Osteocyte (in vitro differentiated cells): ENCODE results near the gene ATP8A2. TPM values are rescaled to one million over a fixed set of nuclear protein-coding genes. Genes with fewer than 3 reads are reported as not detected.

Source experiments
- DNase-seq: peaks from one replicate; pipeline ENCODE4 v3.0.0; 2021; ENCODE audit warnings: mixed read lengths; ENCODE audit not compliant: unreplicated experiment; ENCODE audit errors: extremely low spot score
- H3K27ac Mint-ChIP-seq: one replicate; pipeline ENCODE4 v1.8.0; 2021; ENCODE audit warnings: mild to moderate bottlenecking, mixed read lengths; ENCODE audit not compliant: unreplicated experiment
- H3K27me3 Mint-ChIP-seq: one replicate; pipeline ENCODE4 v1.8.0; 2021; ENCODE audit warnings: mixed read lengths; ENCODE audit not compliant: unreplicated experiment
- H3K36me3 Mint-ChIP-seq: one replicate; pipeline ENCODE4 v1.8.0; 2021; ENCODE audit warnings: mixed read lengths; ENCODE audit not compliant: unreplicated experiment
- H3K4me1 Mint-ChIP-seq: one replicate; pipeline ENCODE4 v1.8.0; 2021; ENCODE audit warnings: mixed read lengths; ENCODE audit not compliant: unreplicated experiment
- H3K4me3 Mint-ChIP-seq: one replicate; pipeline ENCODE4 v1.8.0; 2021; ENCODE audit warnings: mild to moderate bottlenecking, moderate library complexity, mixed read lengths; ENCODE audit not compliant: unreplicated experiment
- H3K9me3 Mint-ChIP-seq: one replicate; pipeline ENCODE4 v1.8.0; 2021; ENCODE audit warnings: mixed read lengths; ENCODE audit not compliant: unreplicated experiment
- CTCF ChIP-seq: fragments of 200-600 bp; sonication (generic); IDR thresholded peaks from 2 replicates; pipeline ENCODE4 v1.5.0; 2021; ENCODE audit warnings: antibody characterized with exemption, mild to moderate bottlenecking, moderate library complexity
- total RNA-seq: library from RNA; stranded (reverse); gene quantifications from 2 replicates; pipeline ENCODE4 v1.2.1, GENCODE V29; 2021

Gene ATP8A2
- total RNA-seq, 1 donor from 2014 or later = 1.1 TPM

DNA sequence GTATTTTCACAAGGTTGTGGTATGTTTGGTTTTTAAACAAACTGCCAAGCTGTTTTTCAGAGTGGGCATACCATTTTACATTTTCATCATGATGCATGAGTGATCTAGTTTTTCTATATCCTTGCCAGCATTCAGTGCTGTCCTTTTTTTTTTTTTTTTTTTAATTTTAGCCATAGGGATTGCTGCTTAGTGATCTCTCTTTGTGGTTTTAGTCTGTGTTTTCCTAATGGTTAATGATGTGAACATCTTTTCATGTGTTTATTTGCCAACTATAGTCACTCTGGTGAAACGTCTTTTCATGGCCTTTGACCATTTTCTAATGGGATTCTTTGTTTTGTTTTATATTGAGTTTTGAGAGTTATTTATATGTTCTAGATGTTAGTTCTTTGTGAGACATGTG, 620.3 kb downstream of the ATP8A2 start:
- H3K27ac Mint-ChIP-seq = peak overlapping the region; percentile 89
- DNase-seq = no peak
- peaks cover 6% of the 10 kb centered on the region for H3K36me3 Mint-ChIP-seq
- H3K4me1 Mint-ChIP-seq = peaks cover 40% of the 10 kb centered on the region
- peaks cover 6% of the 10 kb centered on the region for H3K9me3 Mint-ChIP-seq
- H3K27me3 Mint-ChIP-seq = no peaks in the 10 kb centered on the region
- no peak for TF ChIP-seq CTCF
- H3K4me3 Mint-ChIP-seq = no peak overlapping the region

DNA sequence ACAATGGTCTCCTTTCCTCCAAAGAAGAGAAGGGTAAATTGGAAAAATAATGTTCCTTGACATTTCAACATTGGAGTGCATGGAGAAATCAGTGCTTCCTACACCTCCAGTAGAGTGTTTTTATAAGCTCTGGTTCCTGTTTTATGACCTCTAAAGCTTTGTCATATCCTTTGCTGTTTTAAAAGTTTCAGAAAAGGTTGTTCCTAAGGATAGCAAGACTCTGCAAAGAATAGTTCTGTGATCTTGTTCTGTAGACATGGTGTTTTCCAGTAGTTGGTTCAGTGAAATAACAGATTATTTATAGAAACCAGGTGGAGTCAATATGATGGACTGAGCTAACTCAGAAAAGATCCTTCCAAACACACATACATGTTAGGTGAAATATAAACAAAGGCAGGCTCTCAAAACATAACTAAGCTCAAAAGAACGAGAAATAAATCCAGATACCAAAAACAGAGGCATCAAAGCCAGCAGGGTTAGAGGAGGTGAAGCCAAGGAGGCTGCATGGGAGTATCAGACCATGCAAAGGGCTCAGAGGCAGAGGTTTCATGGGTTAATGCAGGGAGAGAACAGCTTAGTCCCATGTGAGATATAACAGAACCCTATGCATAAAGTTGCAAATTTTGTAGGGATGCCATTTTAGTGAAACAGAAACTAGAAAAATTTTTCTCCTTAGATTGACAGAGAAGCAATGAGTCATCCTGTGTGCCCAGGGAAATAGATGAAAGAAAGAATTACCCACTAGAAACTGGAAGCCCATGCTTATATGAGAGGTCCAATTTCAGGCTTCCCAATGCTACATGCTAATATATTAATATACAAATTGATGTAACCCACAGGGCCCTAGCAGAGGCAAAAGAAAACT, 635.7 kb downstream of the ATP8A2 start:
- Mint-ChIP-seq H3K27me3 (no peaks in the 10 kb centered on the region), H3K36me3 (peaks cover 10% of the 10 kb centered on the region), H3K27ac (peak overlapping the region; percentile 81)

DNA sequence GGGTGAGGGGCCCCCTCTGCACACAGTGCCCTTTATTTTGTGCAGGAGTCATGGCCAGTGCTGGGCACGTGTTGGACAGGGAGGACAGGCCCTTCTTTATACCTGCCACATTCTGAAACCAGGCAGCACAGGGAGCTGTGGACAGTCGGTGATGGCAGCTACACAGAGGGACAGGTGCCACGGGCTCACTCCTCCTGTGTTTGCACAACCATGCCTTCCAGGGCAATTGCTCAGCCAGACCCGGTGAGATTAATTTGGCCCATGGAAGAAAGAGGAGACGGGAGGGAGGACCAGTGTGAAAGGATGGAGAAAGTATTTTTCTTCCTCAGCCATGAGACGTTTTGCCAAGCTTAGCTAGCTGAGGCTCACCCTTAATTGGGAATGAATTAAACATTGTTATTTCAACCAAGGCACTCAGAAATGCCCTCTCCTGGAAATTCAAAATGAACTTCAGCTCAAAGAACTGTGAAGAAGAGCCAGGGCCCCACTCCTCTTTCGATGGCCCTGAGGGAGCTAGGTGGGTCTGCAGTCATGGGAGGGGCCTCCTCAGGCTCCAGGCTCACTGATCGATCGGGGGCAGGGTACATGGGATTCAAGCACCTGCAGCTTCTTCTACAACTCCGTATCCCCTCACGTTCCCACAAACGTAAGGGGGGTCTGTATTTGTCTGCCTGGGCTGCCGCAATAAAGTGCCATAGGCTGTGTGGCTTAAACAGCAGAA, 638.9 kb downstream of the ATP8A2 start:
- no peak overlapping the region for H3K4me3 Mint-ChIP-seq
- no peaks in the 10 kb centered on the region for H3K27me3 Mint-ChIP-seq

More for the DNA sequence above, 635.7 kb downstream of the ATP8A2 start:
- Mint-ChIP-seq H3K9me3 (peaks cover 12% of the 10 kb centered on the region), H3K4me1 (peaks cover 20% of the 10 kb centered on the region), H3K4me3 (peak overlapping the region; percentile 0)
- no peak for TF ChIP-seq CTCF
- no peak for DNase-seq

DNA sequence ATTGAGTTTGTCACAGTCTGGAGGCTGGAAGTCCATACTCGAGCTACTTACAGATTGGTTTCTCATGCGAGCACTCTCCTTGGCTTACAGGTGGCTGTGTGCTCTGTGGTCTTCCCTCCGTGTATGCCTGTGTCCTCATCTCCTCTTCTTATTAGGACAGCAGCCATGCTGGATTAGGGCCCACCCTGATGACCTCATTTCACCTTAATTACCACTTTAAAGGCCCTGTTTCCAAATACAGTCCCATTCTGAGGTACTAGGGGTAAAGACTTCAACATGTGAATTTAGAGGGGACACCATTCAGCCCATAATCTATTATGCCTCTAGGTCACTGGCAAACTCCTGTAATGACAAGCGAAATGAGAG, 639.4 kb downstream of the ATP8A2 start:
- H3K4me3 Mint-ChIP-seq = no peak overlapping the region
- no peak for DNase-seq
- no peaks in the 10 kb centered on the region for H3K27me3 Mint-ChIP-seq
- peaks cover under 1% of the 10 kb centered on the region for H3K36me3 Mint-ChIP-seq
- no peak overlapping the region for H3K27ac Mint-ChIP-seq
- no peaks in the 10 kb centered on the region for H3K9me3 Mint-ChIP-seq
- TF ChIP-seq CTCF = no peak
- peaks cover 45% of the 10 kb centered on the region for H3K4me1 Mint-ChIP-seq

More for the DNA sequence above, 638.9 kb downstream of the ATP8A2 start:
- no peak for DNase-seq
- Mint-ChIP-seq H3K27ac (no peak overlapping the region), H3K4me1 (peaks cover 40% of the 10 kb centered on the region), H3K9me3 (no peaks in the 10 kb centered on the region), H3K36me3 (peaks cover 2% of the 10 kb centered on the region)
- TF ChIP-seq CTCF = no peak
